GM21786 (cell line): ENCODE measurements around the gene CLSTN2.

Experiments used
- ATAC-seq: cut with Tn5 transposase; IDR thresholded peaks from one replicate; pipeline ENCODE4 v1.9.1; 2021; ENCODE audit not compliant: unreplicated experiment

CLSTN2 gene

DNA sequence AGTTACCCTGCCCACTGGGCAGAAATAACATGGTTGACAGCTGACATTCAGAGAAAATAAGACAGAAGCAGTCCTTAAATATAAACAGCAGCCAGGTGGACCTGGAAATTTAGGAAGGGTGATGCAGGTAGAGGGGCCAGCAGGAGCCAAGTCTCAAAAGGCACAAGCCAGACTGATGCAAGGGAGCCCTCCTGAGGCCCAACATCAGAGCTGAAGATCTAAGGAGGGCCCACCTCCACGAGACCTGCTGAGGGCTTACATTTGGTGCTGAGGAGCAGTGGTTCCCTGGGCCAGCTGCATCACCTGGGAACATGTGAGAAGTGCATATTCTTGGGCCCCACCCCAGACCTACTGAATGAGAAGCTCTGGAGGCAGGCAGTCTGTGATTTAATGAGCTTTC is 637.3 kb downstream of the CLSTN2 start:
- no peak for ATAC-seq

GRCh38 chr3:140573011-140573410 is 638.0 kb downstream of the CLSTN2 start:
- ATAC-seq = no peak

GRCh38 chr3:140574375-140574774 is 639.4 kb downstream of the CLSTN2 start:
- no peak for ATAC-seq

DNA sequence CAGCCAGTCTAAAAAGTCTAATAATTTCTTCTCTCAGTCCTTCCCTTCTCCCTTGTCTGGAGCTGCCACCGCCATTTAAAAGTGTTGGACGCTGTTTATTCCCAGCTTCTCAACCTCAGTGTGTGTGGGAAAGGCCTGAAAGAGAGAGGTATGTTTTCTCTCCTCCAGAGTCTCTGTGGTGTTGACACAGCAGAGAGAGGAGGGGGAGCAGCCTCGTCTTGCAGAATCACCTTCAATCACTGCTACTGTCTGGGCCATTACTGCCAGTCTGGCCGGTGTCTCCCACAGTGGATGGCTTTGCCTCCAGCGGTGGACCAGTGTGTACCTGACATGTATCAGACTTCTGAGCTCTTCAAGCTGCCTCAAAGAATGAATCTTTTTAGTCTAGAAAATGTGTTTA is 641.5 kb downstream of the CLSTN2 start:
- ATAC-seq = no peak

DNA sequence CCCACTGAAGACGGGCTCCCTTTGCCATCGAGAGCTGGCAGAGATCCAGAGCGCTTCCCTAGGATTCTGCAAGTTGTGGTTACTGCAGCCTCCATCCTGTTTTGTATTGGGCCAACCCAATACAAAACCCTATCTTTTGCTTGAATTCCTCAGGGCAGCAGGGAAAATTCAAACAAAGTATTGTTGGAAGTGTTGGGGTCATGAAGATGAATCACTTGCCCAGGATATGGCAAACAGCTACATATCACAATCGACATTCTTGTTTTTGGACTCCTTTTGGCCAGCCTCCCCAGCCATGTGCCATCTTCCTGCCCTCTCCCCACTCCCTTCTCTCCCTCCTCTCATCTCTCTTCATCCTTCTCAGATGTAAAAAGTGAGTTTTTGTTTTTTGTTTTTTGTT is 642.9 kb downstream of the CLSTN2 start:
- ATAC-seq = no peak

DNA sequence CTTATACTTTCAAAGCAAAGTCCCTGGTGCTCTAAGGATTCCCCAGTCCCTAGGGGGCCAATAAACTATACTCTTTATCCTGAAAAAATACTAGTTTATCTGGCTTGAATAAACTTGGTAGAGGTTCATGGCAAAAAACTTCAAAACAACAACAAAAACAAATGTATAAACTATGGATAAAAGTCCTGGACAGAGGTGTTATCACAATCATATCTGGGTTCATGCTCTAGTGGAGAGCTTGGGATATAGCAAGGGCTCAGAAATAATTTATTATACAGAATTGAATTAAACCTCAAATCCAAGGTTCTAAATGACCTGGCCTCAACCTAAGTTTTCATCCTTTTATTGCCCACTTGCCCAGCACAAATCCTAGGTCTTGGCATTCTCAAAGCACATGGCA is 644.3 kb downstream of the CLSTN2 start:
- ATAC-seq = no peak

DNA sequence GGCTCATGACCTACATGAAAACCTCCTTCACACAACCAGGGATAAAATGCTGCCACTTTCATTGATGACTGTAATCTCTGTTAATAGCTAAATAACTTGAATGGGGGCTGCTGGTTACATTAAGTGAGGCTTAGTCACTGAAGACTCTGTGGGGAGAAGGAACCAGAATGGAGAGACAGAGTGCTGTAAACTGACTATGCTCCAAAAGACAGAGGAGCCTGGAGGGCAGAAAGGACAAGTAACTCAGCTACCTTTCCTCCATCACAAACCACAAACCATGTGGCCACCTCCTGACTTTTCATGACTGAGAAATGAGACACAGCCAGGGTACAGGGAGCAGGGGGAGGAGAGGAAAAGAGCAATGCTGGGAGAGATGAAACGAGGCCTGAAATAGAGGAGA is 645.8 kb downstream of the CLSTN2 start:
- no peak for ATAC-seq

DNA sequence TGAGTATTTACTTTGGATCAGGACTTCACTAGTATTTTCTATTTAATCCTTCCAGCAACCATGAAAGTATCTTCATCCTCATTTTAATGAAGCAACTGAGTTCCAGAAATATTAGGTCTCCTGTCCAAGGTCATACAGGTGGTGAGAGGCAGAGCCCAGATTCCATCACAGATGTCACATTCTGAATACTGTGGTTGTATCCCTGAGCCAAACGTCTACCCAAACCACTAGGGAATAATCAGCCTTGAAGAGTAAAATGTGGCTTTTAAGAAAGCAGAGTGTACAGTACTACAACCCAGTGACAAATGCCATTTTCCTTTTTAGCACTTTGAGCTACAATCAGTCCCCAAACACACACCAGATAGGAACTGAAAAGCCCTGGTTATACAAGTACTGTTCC is 649.6 kb downstream of the CLSTN2 start:
- no peak for ATAC-seq

DNA sequence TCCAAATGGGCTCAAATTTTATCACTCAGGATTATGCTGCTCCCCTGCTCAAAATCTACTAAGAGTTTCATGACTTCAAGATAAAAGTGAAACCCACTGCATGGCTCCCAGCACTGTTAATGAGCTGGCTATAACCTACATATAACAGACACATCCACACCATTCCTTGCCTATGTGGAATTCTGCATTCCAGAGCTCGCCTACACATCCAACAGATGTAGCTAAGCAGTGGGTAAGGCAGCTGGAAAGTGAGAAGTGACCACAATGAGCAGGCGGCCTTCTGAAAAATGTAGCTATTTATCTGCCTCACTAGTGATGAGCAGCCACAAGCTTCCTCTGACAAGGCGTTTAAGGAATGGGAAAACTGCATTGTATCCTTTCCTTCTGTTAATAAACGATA is 650.8 kb downstream of the CLSTN2 start:
- no peak for ATAC-seq

- ATAC-seq = no peak
Measured at GRCh38 chr3:140586311-140586710, 651.3 kb downstream of the CLSTN2 start.

- ATAC-seq = no peak
Measured at GRCh38 chr3:140588558-140588957, 653.6 kb downstream of the CLSTN2 start.

GRCh38 chr3:140593766-140594165 is 658.8 kb downstream of the CLSTN2 start:
- no peak for ATAC-seq

- no peak for ATAC-seq
Measured at GRCh38 chr3:140595295-140595694, 660.3 kb downstream of the CLSTN2 start.

GRCh38 chr3:140597364-140597763 is 662.4 kb downstream of the CLSTN2 start:
- ATAC-seq = no peak

DNA sequence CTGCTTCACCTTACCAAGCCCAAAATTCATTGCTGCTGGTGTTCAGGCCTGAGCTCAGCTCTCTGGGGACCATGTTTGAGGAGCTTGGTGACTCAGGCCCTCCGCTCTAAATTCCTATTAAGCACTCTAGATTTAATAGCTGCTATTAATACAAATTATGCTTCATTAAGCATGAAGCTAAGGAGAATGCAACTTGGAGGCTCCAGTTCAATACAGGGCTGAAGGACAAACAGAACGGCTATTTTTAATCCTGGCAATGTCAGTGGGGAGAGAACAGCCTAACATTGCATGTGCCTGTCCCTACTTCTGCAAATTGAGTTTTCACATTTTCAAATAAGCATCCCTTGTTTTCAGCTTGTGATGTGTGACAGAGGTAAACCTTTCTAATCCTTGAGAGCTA is 662.8 kb downstream of the CLSTN2 start:
- ATAC-seq = no peak

DNA sequence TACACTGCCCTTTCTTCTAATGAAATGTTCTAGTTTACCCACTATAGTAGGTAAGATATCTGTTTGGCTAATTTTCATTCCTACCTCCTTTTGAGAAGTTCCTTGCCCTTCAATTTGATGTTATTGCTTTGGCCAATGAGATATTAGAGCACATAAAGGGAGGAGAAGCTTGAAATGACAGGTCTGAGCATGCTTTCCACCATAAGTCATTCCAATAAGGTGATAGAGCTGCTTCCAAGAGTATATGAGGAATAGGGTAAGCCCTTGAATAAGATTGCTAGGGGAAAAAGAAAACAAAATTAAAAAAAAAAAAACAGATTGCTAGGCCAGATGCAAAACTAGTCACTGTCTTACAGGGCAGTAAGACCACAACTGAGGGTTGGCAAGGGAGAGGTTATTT is 664.0 kb downstream of the CLSTN2 start:
- no peak for ATAC-seq

DNA sequence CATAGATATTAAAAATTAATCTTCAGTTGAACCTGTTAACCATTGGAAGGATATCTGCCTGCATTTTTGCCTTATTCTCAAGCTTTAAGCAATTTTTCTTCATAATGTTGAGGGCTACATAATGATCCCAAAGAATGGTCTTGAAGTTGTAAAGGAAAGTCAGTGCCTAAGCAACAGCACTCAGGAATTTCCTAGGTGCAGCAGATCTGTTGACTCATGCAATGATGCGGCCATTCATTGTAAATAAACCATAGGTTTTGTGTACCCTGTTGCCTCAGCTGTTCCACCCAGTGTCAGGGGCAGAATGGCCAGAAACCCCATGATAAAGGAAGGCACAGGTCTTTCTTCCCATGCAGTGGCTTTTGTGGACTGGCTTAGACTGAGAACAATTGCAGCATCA is 664.5 kb downstream of the CLSTN2 start:
- ATAC-seq = no peak

- ATAC-seq = no peak
Measured at GRCh38 chr3:140601881-140602280, 666.9 kb downstream of the CLSTN2 start.

DNA sequence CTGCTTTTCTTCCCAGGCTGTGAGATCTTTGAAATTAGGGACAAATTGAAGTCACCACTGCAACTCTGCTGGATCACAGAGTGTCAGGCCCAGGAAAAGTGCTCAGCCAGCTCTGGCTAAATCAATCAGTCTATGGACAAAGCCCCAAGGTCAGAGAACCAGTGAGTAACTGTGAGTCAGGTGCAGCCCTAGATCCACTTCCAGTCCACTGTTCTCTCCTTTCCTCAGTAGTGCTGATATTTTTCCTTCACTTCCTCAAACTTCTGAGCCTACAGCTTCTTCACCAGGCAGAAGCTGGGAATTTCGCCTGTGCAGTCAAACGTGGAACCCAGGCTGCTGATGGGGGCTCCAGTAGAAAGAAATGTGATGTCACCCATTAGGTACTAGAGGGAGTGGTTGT is 667.8 kb downstream of the CLSTN2 start:
- no peak for ATAC-seq

DNA sequence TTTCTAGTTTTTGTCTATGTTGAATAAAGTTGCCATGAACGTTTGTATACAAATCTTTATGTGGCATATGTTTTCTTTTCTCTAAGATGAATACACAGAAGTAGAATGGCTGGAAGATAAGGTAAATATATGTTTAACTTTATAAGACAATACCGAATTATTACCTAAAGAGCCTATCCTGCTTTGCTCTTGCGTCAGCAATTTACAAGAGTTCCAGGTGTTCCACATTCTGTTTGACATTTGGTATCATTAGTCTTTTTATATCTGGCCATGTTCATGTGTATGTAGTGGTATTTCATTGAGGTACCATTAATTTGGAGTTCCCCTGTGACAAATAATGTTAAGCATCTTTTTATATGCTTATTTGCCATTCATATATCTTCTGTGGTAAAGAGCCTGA is 668.8 kb downstream of the CLSTN2 start:
- ATAC-seq = no peak

DNA sequence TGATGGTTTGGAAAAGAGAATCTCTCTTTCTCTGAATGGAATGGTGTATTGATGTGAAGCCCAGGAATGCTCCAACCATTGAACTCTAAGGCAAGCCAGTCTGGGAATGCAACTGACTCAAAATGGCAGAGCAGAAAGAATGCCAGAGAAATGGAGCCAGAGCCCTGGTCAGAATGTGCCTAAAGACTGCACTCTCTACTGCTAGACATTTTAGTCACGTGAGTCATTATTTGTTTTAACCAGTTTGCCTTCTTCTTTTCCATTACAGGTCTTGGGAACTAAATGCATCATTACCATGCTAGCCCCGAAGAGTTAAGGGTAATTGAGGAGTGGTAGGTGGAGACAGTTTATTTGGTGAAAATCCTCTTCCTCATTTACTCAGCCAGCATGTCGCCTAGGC is 675.6 kb downstream of the CLSTN2 start:
- no peak for ATAC-seq

GRCh38 chr3:140614001-140614400 is 679.0 kb downstream of the CLSTN2 start:
- no peak for ATAC-seq

GRCh38 chr3:140617135-140617534 is 682.1 kb downstream of the CLSTN2 start:
- ATAC-seq = no peak

- ATAC-seq = no peak
Measured at GRCh38 chr3:140626856-140627255, 691.9 kb downstream of the CLSTN2 start.
